Activated gamma-delta T cell treated with anti-CD3 and anti-CD28 coated beads, Interleukin-2, amount 50 U/mL, for 16 hours (primary cell): ENCODE measurements around the gene TBC1D20.

ENCODE experiments used
- DNase-seq: peaks from one replicate; pipeline ENCODE4 v3.0.0-alpha.2; 2020; ENCODE audit warnings: low read depth

The TBC1D20 gene

GRCh38 chr20:437787-438486, 24.4 kb downstream of the TBC1D20 start:
- no peak for DNase-seq

- DNase-seq = no peak
These were observed 25.9 kb downstream of the TBC1D20 start for GRCh38 chr20:436476-436875.

- DNase-seq = no peak
These were observed 26.8 kb downstream of the TBC1D20 start for GRCh38 chr20:435558-435957.

- no peak for DNase-seq
These were observed 27.5 kb downstream of the TBC1D20 start for GRCh38 chr20:434661-435419.

GRCh38 chr20:434221-434620, 28.1 kb downstream of the TBC1D20 start:
- DNase-seq = no peak

- peak; percentile 67 for DNase-seq
These were observed 28.9 kb downstream of the TBC1D20 start for GRCh38 chr20:433300-433975.

GRCh38 chr20:432677-433299, 29.5 kb downstream of the TBC1D20 start:
- DNase-seq = no peak

GRCh38 chr20:432208-432607, 30.1 kb downstream of the TBC1D20 start:
- DNase-seq = no peak

- DNase-seq = no peak
These were observed 31.1 kb downstream of the TBC1D20 start for GRCh38 chr20:431012-431904.

- DNase-seq = no peak
These were observed 32.0 kb downstream of the TBC1D20 start for GRCh38 chr20:430091-430999.

- DNase-seq = no peak
These were observed 33.6 kb downstream of the TBC1D20 start for GRCh38 chr20:428658-429200.

GRCh38 chr20:427849-428657, 34.3 kb downstream of the TBC1D20 start:
- DNase-seq = no peak

GRCh38 chr20:427401-427800, 34.9 kb downstream of the TBC1D20 start:
- DNase-seq = no peak

GRCh38 chr20:426566-426965, 35.8 kb downstream of the TBC1D20 start:
- no peak for DNase-seq

GRCh38 chr20:421685-422250, 40.6 kb downstream of the TBC1D20 start:
- DNase-seq = no peak

- no peak for DNase-seq
These were observed 41.4 kb downstream of the TBC1D20 start for GRCh38 chr20:420721-421574.

GRCh38 chr20:420166-420620, 42.1 kb downstream of the TBC1D20 start:
- no peak for DNase-seq
